GM12874 (cell line): ENCODE data around the gene ERICH4.
A peak's percentile ranks its signal among the peaks of the same experiment; 100 is the strongest.

Source experiments
- CTCF ChIP-seq: IDR thresholded peaks from 2 replicates; pipeline ENCODE4 v1.5.1; 2011; ENCODE audit warnings: low read depth, mild to moderate bottlenecking, control low read depth, low read length, moderate library complexity; ENCODE audit not compliant: insufficient read depth

The ERICH4 gene

GRCh38 chr19:41401483-41401882 lies 41.5 kb upstream of the ERICH4 start:
- no peak for TF ChIP-seq CTCF

GRCh38 chr19:41402010-41402409 lies 40.9 kb upstream of the ERICH4 start:
- TF ChIP-seq CTCF, result no peak

- no peak for TF ChIP-seq CTCF
These were observed 39.6 kb upstream of the ERICH4 start for GRCh38 chr19:41403181-41403970.

- no peak for TF ChIP-seq CTCF
These were observed 37.2 kb upstream of the ERICH4 start for GRCh38 chr19:41405776-41406175.

GRCh38 chr19:41407271-41407670 lies 35.7 kb upstream of the ERICH4 start:
- TF ChIP-seq CTCF, result no peak

- 0 out of 2 replicates have a peak, but pooled peaks have one; percentile 8 for TF ChIP-seq CTCF
These were observed 34.7 kb upstream of the ERICH4 start for GRCh38 chr19:41408256-41408655.

- TF ChIP-seq CTCF, result no peak
These were observed 33.7 kb upstream of the ERICH4 start for GRCh38 chr19:41409288-41409687.
